Esophagus squamous epithelium (tissue), 5 donors: Measurements from ENCODE around the gene TSPAN9. TPM values are rescaled to one million over a fixed set of nuclear protein-coding genes. Genes with fewer than 3 reads are reported as not detected.

Experiments
- DNase-seq: peaks from one replicate; lab custom pipeline; 2025; lab: John Stamatoyannopoulos, UW
- H3K27ac ChIP-seq, 4 donors: fragments of 200-600 bp; sonication (generic); one replicate each; pipeline ENCODE4 v1.5.1; 2016 to 2019; ENCODE audit warnings: mild to moderate bottlenecking in 1 of 4
- H3K27me3 ChIP-seq, 4 donors: fragments of 200-600 bp; sonication (generic); 1 replicate in 3 of 4; 2 replicates in 1 of 4; pipeline versions ENCODE4 v1.5.1 to v1.6.0; 2017 to 2021; ENCODE audit warnings: antibody characterized with exemption in 1 of 4
- H3K36me3 ChIP-seq, 3 donors: fragments of 200-600 bp; sonication (generic); one replicate each; pipeline ENCODE4 v1.5.1; 2016 to 2019
- H3K4me1 ChIP-seq, 3 donors: fragments of 200-600 bp; sonication (generic); one replicate each; pipeline ENCODE4 v1.5.1; 2017 to 2019
- H3K4me3 ChIP-seq, 4 donors: fragments of 200-600 bp; sonication (generic); 1 replicate in 3 of 4; 2 replicates in 1 of 4; pipeline ENCODE4 v1.5.1; 2016 to 2019; ENCODE audit warnings: mild to moderate bottlenecking in 2 of 4, moderate library complexity in 1 of 4
- H3K9me3 ChIP-seq, 3 donors: fragments of 200-600 bp; sonication (generic); one replicate each; pipeline ENCODE4 v1.5.1; 2016 to 2019
- POLR2A ChIP-seq, 4 donors: fragments of 450-650 bp; IDR thresholded peaks; one replicate each; pipeline ENCODE4 v1.6.1; 2017; ENCODE audit warnings: antibody characterized with exemption in 4 of 4, mild to moderate bottlenecking in 4 of 4, moderate library complexity in 3 of 4
- WGBS, 2 donors: methylation state at CpG; one replicate each; pipeline ENCODE4 v1.1.5; 2018; 5-methylcytosine and 5-hydroxymethylcytosine counted together
- intact Hi-C: fragments of 100-400 bp; cut with DNase I; formaldehyde crosslinking; loops from one replicate; pipeline ENCODE4 v1.15.0; 2022
- total RNA-seq, 4 donors: library from RNA; depleted of rRNA; stranded (reverse); fragments of >200 nt; gene quantifications; one replicate each; pipeline ENCODE4 v1.1.0, GENCODE V29; 2016
- TF ChIP-seq, protein P1 (sequence below), 6 experiments: fragments of 450-650 bp in 4 of 6; fragments of 200-600 bp in 2 of 6; sonication (generic) in 2 of 6; IDR thresholded peaks; one replicate each; pipeline ENCODE4 v1.5.1; 2016 to 2019; ENCODE audit warnings: antibody characterized with exemption in 6 of 6, mild to moderate bottlenecking in 4 of 6, moderate library complexity in 4 of 6
- donor health status: DM: yes; HTN: yes; CAD: no.

Gene TSPAN9
- total RNA-seq, 4 donors from 2014 or later: 10.6 to 23.7 (median 17.6) TPM

GRCh38 chr12:3320881-3321509, 243.8 kb downstream of the TSPAN9 start:
- Histone ChIP-seq H3K36me3 (no peaks in the 10 kb centered on the region), H3K27ac (no peak overlapping the region), H3K4me1 (peaks cover 0 to 4% (median 0%) of the 10 kb centered on the region in 3 donors), H3K27me3 (peaks cover 0 to 98% (median 0%) of the 10 kb centered on the region in 4 donors), H3K9me3 (no peaks in the 10 kb centered on the region), H3K4me3 (no peak overlapping the region)
- intact Hi-C loops: no loop called here
- 60% methylated on average over 3 of the region's 17 CpGs; no CpG with 5 or more reads in 1 of the 2 donors for WGBS, 2 donors
- TF ChIP-seq, protein P1, sequence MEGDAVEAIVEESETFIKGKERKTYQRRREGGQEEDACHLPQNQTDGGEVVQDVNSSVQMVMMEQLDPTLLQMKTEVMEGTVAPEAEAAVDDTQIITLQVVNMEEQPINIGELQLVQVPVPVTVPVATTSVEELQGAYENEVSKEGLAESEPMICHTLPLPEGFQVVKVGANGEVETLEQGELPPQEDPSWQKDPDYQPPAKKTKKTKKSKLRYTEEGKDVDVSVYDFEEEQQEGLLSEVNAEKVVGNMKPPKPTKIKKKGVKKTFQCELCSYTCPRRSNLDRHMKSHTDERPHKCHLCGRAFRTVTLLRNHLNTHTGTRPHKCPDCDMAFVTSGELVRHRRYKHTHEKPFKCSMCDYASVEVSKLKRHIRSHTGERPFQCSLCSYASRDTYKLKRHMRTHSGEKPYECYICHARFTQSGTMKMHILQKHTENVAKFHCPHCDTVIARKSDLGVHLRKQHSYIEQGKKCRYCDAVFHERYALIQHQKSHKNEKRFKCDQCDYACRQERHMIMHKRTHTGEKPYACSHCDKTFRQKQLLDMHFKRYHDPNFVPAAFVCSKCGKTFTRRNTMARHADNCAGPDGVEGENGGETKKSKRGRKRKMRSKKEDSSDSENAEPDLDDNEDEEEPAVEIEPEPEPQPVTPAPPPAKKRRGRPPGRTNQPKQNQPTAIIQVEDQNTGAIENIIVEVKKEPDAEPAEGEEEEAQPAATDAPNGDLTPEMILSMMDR (IDR thresholded peaks at IDR 0.05): no peak
- TF ChIP-seq POLR2A (IDR thresholded peaks at IDR 0.05): no peak
- DNase-seq: no peak

GRCh38 chr12:3321881-3322280, 244.7 kb downstream of the TSPAN9 start:
- H3K27ac ChIP-seq: no peak overlapping the region
- H3K4me1 ChIP-seq: no peaks in the 10 kb centered on the region
- TF ChIP-seq, protein P1 (IDR thresholded peaks at IDR 0.05): no peak
- no peak for TF ChIP-seq POLR2A (IDR thresholded peaks at IDR 0.05)
- no peak for DNase-seq
- H3K36me3 ChIP-seq: no peaks in the 10 kb centered on the region
- intact Hi-C loops: no loop called here
- H3K4me3 ChIP-seq: no peak overlapping the region
- no CpG with 5 or more reads among the region's 2 CpGs for WGBS, 2 donors
- no peaks in the 10 kb centered on the region for H3K9me3 ChIP-seq
- H3K27me3 ChIP-seq: peaks cover 0 to 98% (median 0%) of the 10 kb centered on the region in 4 donors

- WGBS, 2 donors: 77 to 86% methylated on average over 5 of the region's 12 CpGs
- Histone ChIP-seq H3K4me3 (no peak overlapping the region), H3K4me1 (no peaks in the 10 kb centered on the region), H3K9me3 (no peaks in the 10 kb centered on the region), H3K27ac (no peak overlapping the region), H3K27me3 (peaks cover 0 to 97% (median 0%) of the 10 kb centered on the region in 4 donors), H3K36me3 (no peaks in the 10 kb centered on the region)
- TF ChIP-seq, protein P1 (IDR thresholded peaks at IDR 0.05): no peak
- TF ChIP-seq POLR2A (IDR thresholded peaks at IDR 0.05): no peak
- intact Hi-C loops: no loop called here
- DNase-seq: no peak
Observed at GRCh38 chr12:3323002-3323685, 246.0 kb downstream of the TSPAN9 start.

DNA sequence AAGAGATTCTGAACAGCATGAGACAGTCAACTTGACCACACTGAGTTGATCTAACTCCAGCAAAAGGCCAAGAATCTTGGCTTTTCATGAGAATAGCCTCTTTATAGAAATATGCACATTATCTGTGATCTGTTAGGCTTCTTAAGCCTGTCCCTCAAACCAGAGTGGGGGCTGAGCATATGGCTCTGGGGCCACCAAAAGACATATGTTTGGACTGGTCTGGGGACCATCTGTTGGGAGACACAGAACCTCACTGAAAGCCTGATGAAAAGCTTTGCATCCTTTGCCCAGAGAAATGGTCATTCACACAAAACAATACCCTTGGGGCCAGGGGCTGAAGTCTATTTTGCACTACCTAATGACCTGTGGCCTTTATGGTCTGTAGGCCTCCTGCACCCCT, 248.6 kb downstream of the TSPAN9 start:
- TF ChIP-seq, protein P1 (IDR thresholded peaks at IDR 0.05): no peak
- TF ChIP-seq POLR2A (IDR thresholded peaks at IDR 0.05): no peak
- Histone ChIP-seq H3K4me3 (no peak overlapping the region), H3K27me3 (peaks cover 0 to 95% (median 0%) of the 10 kb centered on the region in 4 donors), H3K9me3 (no peaks in the 10 kb centered on the region), H3K36me3 (no peaks in the 10 kb centered on the region), H3K27ac (no peak overlapping the region), H3K4me1 (no peaks in the 10 kb centered on the region)
- no peak for DNase-seq
- intact Hi-C loops: no loop called here

- WGBS, 2 donors: 20 to 68% methylated on average over 1 to 7 of the region's 15 CpGs
- Histone ChIP-seq H3K4me3 (no peak overlapping the region), H3K27ac (no peak overlapping the region), H3K27me3 (peaks cover 0 to 95% (median 0%) of the 10 kb centered on the region in 4 donors), H3K4me1 (no peaks in the 10 kb centered on the region), H3K9me3 (no peaks in the 10 kb centered on the region), H3K36me3 (no peaks in the 10 kb centered on the region)
- TF ChIP-seq, protein P1 (IDR thresholded peaks at IDR 0.05): no peak
- TF ChIP-seq POLR2A (IDR thresholded peaks at IDR 0.05): no peak
- no peak for DNase-seq
- intact Hi-C loops: no loop called here
Observed at GRCh38 chr12:3326156-3326849, 249.1 kb downstream of the TSPAN9 start.
